ENCODE measurements around the gene PSMD14.

PSMD14 gene

GRCh38 chr2:161384864-161385263, 76.6 kb downstream of the PSMD14 start:
- DNase-seq (ENCODE audit: low read depth in 2 of 2), result no peak

GRCh38 chr2:161386228-161386824, 78.1 kb downstream of the PSMD14 start:
- no peak for DNase-seq (ENCODE audit: low read depth in 2 of 2)

GRCh38 chr2:161388146-161388779, 80.0 kb downstream of the PSMD14 start:
- DNase-seq (ENCODE audit: low read depth in 2 of 2), result no peak

DNA sequence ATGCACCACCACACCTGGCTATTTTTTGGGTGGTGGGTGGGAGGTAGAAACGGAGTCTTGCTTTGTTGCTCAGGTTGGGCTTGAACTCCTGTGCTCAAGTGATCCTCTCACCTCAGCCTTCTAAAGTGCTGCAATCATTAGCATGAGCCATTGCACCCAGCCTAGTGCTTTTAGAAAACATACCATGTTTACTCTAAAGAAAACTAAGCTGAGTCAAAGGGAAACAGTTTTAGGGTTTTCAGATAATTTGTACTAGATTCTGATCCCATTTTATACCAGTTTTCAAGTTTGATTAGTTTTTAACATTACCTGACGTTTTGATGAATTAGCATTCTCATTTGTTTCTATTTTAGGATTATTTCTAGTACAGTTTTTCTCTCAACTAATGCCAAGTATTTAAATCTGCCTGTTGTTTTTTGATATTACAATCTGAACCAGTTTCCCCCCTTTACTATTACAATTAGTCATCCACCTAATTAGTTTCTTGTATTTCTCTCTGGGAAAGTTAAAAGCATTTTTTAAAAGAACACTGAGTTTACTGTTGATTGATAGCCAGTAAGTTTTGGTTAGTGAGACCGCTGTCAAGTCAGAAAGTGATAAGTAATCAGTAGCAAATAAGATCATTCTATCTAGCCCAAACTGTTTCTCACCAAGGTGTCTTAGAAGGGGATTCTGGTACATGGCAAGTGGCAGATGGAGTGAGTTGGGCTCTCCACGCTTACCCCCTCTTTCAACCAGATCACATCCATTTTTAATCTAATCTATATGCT, 83.7 kb downstream of the PSMD14 start:
- no peak for DNase-seq (ENCODE audit: low read depth in 2 of 2)

- DNase-seq (ENCODE audit: low read depth in 2 of 2), result no peak
Observed at GRCh38 chr2:161400076-161400475, 91.9 kb downstream of the PSMD14 start.

GRCh38 chr2:161402297-161402696, 94.1 kb downstream of the PSMD14 start:
- DNase-seq (ENCODE audit: low read depth in 2 of 2), result no peak

DNA sequence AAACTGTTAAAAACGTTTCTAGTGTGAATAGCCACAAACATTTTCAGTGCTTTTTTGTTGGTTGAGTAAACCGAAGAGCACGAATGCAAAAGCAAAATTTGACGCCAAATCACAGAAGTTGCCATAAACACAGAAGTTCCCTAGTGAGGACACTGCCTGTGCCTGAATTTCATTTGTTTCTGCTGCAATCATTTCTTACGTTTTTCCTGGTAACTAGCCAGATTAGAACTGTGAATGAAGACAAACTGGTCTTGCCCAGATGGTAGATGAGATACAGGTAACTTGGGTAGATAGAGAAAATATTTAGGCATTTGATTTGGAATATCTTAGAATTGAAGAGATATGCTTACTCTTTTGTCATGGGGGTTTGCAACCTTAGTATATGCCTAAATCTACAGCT, 98.1 kb downstream of the PSMD14 start:
- DNase-seq (ENCODE audit: low read depth in 2 of 2), result no peak

GRCh38 chr2:161407597-161407996, 99.4 kb downstream of the PSMD14 start:
- no peak for DNase-seq (ENCODE audit: low read depth in 2 of 2)

- no peak for DNase-seq (ENCODE audit: low read depth in 2 of 2)
Observed at GRCh38 chr2:161409308-161409907, 101.2 kb downstream of the PSMD14 start.

DNA sequence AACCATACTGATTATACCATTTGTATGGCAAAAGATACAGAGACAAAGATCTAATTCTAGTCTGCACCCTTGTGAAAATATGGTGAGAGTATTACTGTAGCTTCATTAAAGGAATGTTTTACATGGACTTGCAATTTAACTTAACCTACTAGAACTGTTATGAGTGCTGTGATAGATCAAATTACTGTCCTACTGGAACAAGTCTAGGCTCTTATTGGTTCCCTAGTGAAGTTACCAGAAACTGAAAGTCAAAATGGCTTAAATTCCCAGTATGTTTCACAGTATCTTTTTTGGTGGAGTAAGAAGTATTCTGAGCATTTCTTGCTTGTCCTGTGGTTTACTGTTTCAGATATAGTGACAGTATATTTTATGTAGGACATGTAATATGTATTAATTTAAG, 104.1 kb downstream of the PSMD14 start:
- no peak for DNase-seq (ENCODE audit: low read depth in 2 of 2)

DNA sequence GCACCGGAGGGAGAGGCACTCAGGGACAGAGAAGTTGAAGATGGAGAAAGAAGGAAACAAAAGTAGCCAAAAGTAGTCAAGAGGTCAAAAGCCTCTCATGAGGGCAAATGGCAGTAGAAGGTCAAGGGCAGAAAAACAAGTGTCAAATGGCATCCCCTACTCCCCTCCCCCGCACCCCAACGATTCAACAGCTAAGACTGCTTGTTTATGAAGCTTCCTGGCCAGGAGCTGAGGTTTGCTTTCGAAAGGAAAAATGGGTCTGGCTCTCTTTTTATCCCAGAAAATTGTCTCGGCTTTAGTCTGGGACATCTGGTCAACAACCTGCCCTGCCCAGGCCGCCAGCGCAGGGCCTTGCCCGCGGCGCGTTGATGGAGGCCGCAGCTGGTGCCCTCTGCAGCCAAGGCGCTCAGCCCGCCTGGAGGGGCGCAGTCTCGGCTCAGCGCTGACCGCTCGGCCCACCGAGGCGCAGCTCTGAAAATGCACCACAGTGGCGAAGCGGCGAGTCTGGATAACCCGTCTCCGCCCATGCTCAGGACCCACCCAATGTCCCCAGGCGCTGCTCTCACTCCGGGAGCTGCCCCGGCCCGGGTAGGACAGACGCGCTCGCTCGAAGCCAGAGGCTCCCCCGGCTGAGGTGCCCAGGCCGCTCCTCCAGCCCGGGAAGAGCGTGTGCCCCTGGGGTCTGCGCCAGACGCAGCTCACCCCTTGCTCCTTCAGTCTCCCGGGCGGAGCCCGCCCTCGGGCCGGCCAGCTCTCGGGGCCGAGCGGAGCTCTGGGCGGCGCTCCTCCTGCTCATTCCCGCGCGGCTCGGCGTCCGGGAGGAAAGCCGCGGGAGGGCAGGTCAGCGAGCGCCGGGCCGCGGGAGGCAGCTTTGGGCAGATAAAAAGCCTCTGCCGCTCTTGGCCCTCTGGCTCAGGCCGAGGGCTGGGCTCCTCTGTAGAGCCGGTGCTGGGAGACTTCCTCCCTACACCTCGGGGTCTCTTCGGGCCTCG, 106.1 kb downstream of the PSMD14 start:
- no peak for DNase-seq (ENCODE audit: low read depth in 2 of 2)

DNA sequence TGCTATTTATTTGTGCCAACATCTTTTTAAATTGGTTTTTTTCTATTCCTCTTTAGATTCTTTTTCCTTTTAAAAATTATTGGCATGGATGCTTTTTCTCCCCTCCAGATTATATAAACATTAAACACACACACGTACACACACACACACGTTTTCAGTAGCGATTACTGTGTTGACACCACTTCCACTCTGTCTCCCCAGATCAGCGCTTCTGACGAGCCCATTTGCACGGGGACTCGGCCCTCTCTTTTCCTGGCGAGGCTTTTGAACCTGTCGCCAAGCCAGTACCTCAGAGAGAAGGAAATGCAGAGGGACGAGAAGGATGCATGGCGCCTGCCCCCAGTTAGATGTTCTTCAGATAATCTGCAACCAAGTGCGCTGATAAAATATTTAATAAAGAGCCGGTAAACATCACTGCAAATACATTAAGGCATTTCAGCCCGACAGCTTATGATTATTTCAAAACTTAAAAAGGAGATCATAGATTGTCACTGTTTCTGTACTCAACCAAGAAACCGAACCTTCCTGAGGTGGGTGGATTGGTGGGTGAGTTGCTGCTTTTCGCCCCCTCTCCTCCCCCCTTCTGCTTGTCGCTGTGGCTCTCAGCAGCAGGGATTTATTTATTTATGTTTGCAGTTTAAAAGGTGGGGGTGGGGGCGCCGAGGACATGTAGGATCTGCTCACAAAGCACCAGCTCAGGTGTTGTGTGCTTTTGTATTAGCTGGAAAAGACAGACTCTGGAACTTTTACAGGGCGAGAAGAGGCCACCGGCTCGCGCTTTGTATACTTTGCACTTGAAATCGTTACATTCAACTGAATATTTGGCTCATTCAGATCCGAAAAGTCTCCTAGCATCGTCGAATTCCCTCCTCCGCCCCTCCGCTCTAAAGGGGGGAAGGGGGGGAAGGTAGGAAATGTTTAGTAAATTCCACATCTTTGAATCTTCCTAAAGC, 107.1 kb downstream of the PSMD14 start:
- DNase-seq (ENCODE audit: low read depth in 2 of 2), result no peak

DNA sequence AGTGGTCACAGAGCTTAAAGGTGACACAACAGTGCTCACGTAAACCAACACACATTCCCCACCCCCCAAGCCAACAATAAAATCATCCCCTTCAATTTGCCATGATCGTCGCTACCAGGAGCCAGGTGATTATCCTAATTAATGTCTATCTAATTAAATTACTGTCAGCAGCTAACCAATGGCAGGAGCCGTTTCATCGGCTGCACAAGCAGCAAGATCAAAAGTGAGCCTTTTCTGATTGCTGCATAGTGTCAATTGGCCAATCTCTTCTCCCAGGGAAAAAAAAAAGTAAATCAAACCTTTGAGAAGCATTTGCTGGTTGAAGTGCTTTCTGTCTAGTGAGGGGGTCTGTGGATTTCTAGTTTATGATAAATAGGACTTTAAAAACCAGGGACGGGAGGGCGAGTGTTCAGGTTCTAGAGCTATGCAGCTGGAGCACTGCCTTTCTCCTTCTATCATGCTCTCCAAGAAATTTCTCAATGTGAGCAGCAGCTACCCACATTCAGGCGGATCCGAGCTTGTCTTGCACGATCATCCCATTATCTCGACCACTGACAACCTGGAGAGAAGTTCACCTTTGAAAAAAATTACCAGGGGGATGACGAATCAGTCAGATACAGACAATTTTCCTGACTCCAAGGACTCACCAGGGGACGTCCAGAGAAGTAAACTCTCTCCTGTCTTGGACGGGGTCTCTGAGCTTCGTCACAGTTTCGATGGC, 107.9 kb downstream of the PSMD14 start, which contains the start of gene TBR1:
TSS of gene TBR1 (plus strand) at position 311 of the 721 bp plus-strand sequence. CDS start at position 425, 114 bp downstream.
- DNase-seq (ENCODE audit: low read depth in 2 of 2), result no peak

- DNase-seq (ENCODE audit: low read depth in 2 of 2), result no peak
Observed at GRCh38 chr2:161416708-161417437, 108.6 kb downstream of the PSMD14 start.

DNA sequence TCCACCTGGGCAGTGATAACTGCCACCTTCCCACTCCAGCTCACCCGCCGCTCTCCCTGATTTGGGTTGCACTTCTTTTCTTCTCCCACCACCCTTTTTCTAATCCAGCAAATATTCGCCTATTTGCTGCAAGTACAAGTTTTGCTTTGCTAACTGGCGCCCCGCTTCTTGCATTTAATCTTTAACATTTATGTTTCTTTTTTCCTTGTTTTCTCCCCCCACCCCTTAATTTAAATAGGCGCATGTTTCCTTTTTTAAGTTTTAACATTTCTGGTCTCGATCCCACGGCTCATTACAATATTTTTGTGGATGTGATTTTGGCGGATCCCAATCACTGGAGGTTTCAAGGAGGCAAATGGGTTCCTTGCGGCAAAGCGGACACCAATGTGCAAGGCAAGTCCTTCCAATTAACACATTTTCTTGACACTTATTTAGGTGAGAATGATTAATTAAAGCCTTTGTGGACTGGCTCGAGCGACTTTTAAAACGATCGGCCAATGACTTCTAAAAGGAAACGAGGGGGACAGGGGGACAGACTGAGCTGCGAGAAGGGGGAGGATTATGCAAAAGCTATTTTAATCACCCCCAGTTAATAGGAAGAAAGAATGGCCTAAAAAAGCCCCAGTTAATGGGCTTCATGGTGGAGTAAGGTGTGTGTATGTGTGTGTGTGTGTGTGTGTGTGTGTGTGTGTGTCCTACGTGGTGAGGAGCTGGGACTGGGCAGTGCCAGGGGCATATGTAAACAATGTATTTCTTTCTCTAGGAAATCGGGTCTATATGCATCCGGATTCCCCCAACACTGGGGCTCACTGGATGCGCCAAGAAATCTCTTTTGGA, 109.4 kb downstream of the PSMD14 start:
- no peak for DNase-seq (ENCODE audit: low read depth in 2 of 2)

DNA sequence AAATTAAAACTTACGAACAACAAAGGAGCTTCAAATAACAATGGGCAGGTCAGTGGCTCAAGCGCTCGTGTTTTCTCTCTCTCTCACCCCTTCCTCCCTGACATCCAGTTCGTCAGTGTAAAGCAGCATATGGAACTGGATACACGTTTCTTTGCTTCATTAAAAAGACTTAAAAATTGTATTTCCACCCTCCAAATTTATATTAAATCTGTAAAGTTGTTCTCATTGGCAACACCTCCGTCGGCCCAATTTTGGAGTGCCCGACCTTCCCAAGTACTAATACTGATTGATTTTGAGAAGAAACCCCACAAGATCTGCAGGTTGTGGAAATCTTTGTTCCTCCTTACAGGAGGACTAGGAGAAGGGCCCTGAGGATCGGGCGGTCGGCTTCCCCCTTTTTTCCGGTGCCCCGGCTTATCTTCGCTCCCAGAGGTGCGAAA, 110.1 kb downstream of the PSMD14 start:
- no peak for DNase-seq (ENCODE audit: low read depth in 2 of 2)

DNA sequence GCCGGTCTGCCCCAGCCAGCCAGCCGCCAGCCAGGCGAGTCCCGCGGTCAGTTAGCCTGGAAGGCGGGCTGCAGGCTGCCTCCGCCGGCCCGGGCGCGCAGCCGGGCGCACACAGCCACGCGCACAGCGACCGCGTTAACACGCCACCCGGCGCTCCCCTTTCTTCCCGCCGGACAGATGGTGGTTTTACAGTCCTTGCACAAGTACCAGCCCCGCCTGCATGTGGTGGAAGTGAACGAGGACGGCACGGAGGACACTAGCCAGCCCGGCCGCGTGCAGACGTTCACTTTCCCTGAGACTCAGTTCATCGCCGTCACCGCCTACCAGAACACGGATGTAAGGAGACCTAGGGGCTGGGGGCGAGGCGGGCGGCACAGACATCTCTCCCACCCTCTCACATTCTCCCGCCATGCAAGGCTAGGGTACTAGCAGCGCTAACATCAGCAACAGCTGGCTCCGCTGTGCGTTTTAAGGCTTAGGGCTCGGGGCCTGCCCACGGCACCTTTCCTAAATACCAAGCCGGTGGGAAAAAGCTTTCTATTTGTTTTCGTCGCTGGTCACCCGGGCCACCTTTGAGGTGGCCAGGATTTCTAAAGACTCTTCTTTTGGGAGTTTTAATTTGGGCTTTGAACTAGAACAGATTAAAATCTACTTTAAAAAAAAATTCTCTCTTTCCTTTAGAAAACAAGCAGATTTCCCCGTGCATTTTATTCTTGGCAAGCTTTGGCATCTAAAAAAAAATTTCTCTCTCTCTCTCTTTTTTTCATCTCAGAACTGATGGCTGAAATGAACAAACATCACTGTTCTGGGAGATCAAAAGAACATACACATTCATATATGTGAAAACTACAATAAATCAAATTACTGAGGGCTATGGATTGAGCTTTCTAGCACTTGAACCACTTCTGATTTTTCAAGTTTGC, 110.8 kb downstream of the PSMD14 start:
- no peak for DNase-seq (ENCODE audit: low read depth in 2 of 2)

Measured in activated CD8-positive, alpha-beta memory T cell treated with anti-CD3 and anti-CD28 coated beads for 4 hours (primary cell).